DOHH2 (cell line): ENCODE measurements around the gene SMARCC1.

Experiments used
- EZH2phosphoT487 ChIP-seq: fragments of 200-600 bp; sonication (generic); IDR thresholded peaks from 2 replicates; pipeline ENCODE4 v1.6.1; 2017; ENCODE audit warnings: borderline replicate concordance, mild to moderate bottlenecking, antibody characterized with exemption, low read length, moderate library complexity, mixed read lengths
- TF ChIP-seq, protein P1 (sequence below): fragments of 200-600 bp; sonication (generic); IDR thresholded peaks from one replicate; pipeline ENCODE4 v1.5.1; 2014; ENCODE audit warnings: antibody characterized with exemption, mild to moderate bottlenecking, low read depth, low read length; ENCODE audit not compliant: poor library complexity, severe bottlenecking

DNA sequence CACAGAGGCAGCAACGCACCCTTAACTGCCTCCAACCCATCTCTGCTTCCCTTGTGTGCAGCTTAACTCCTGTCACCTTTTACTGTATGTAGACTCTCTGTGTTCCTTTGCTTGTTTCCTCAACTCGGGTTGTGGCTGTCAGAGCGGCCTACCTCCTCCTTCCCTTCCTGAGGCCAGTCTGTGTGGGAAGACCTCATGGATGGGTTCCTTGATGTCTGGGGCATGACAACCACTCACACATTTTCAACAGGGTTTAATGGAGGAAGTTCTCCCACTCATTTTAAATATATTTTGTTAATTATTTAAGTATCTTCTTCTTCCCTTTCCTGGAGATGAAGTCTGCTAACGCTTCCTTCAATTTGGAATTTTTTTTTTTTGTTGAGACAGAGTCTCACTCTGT is 201.2 kb downstream of the SMARCC1 start:
- no peak for TF ChIP-seq EZH2phosphoT487
- TF ChIP-seq, protein P1, sequence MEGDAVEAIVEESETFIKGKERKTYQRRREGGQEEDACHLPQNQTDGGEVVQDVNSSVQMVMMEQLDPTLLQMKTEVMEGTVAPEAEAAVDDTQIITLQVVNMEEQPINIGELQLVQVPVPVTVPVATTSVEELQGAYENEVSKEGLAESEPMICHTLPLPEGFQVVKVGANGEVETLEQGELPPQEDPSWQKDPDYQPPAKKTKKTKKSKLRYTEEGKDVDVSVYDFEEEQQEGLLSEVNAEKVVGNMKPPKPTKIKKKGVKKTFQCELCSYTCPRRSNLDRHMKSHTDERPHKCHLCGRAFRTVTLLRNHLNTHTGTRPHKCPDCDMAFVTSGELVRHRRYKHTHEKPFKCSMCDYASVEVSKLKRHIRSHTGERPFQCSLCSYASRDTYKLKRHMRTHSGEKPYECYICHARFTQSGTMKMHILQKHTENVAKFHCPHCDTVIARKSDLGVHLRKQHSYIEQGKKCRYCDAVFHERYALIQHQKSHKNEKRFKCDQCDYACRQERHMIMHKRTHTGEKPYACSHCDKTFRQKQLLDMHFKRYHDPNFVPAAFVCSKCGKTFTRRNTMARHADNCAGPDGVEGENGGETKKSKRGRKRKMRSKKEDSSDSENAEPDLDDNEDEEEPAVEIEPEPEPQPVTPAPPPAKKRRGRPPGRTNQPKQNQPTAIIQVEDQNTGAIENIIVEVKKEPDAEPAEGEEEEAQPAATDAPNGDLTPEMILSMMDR = no peak
